Stomach (tissue), 4 donors: ENCODE data around the gene PRKRIP1.

ENCODE experiments used
- CTCF ChIP-seq, 7 experiments: fragments of 450-650 bp in 4 of 7; fragments of 200-600 bp in 3 of 7; sonication (generic) in 3 of 7; IDR thresholded peaks; one replicate each; pipeline ENCODE4 v1.5.1; 2016 to 2019; ENCODE audit warnings: antibody characterized with exemption in 7 of 7, control low read depth in 2 of 7, mild to moderate bottlenecking in 1 of 7
- POLR2A ChIP-seq, 4 donors: fragments of 450-650 bp; IDR thresholded peaks; one replicate each; pipeline ENCODE4 v1.6.1; 2016; ENCODE audit warnings: antibody characterized with exemption in 4 of 4, control low read depth in 2 of 4, mild to moderate bottlenecking in 1 of 4, moderate library complexity in 1 of 4
- POLR2AphosphoS5 ChIP-seq, 3 donors: sonication (generic); formaldehyde crosslinking; IDR thresholded peaks; one replicate each; pipeline ENCODE4 v1.6.1; 2016; ENCODE audit warnings: antibody characterized with exemption in 3 of 3

GRCh38 chr7:102463841-102464576 is 67.8 kb downstream of the PRKRIP1 start:
- TF ChIP-seq CTCF (IDR thresholded peaks at IDR 0.05) (no peak), POLR2A (IDR thresholded peaks at IDR 0.05) (no peak), POLR2AphosphoS5 (IDR thresholded peaks at IDR 0.05) (no peak)
